Liver (tissue), 9 donors: ENCODE measurements around the gene TMEM126B. TPM values are rescaled to one million over a fixed set of nuclear protein-coding genes. Genes with fewer than 3 reads are reported as not detected.
"Not testable (repeated sequence)": the region's sequence is repeated elsewhere in the genome, so short reads cannot be mapped to it uniquely, and the experiment has no call there.

Experiments used
- DNase-seq: peaks from one replicate; pipeline ENCODE4 v3.0.0-alpha.2; 2017; ENCODE audit warnings: low spot score
- H3K27ac ChIP-seq, 2 donors: one replicate each; pipeline ENCODE4 v1.7.0; 2013; ENCODE audit warnings: inconsistent platforms in 2 of 2, low read length in 2 of 2, control low read depth in 1 of 2, low read depth in 1 of 2, mild to moderate bottlenecking in 1 of 2
- H3K27me3 ChIP-seq, 4 donors: one replicate each; pipeline versions ENCODE4 v1.6.1 to v1.7.0; 2013; ENCODE audit warnings: low read length in 3 of 4, inconsistent platforms in 1 of 4, mild to moderate bottlenecking in 1 of 4, moderate library complexity in 1 of 4; ENCODE audit not compliant: control insufficient read depth in 4 of 4, insufficient read depth in 4 of 4
- H3K36me3 ChIP-seq, 4 donors: one replicate each; pipeline versions ENCODE4 v1.6.1 to v1.7.0; 2013; ENCODE audit warnings: low read length in 3 of 4, mild to moderate bottlenecking in 3 of 4, low read depth in 1 of 4, moderate library complexity in 1 of 4; ENCODE audit not compliant: control insufficient read depth in 4 of 4, insufficient read depth in 3 of 4
- H3K4me1 ChIP-seq, 4 donors: one replicate each; pipeline versions ENCODE4 v1.6.1 to v1.7.0; 2013; ENCODE audit warnings: low read length in 3 of 4, mild to moderate bottlenecking in 3 of 4, moderate library complexity in 1 of 4; ENCODE audit not compliant: control insufficient read depth in 4 of 4, insufficient read depth in 4 of 4
- H3K4me3 ChIP-seq, 3 donors: one replicate each; pipeline versions ENCODE4 v1.6.1 to v1.7.0; 2013; ENCODE audit warnings: low read length in 3 of 3, control low read depth in 1 of 3, low read depth in 1 of 3, mild to moderate bottlenecking in 1 of 3
- H3K9ac ChIP-seq, 2 donors: one replicate each; pipeline ENCODE4 v1.7.0; 2013; ENCODE audit warnings: low read length in 2 of 2, mild to moderate bottlenecking in 2 of 2, moderate library complexity in 2 of 2, control low read depth in 1 of 2, low read depth in 1 of 2
- H3K9me3 ChIP-seq, 4 donors: one replicate each; pipeline versions ENCODE4 v1.6.1 to v1.7.0; 2013; ENCODE audit warnings: low read length in 3 of 4; ENCODE audit not compliant: control insufficient read depth in 4 of 4
- ATF3 ChIP-seq: IDR thresholded peaks from 2 replicates; pipeline ENCODE4 v1.6.1; 2016; ENCODE audit warnings: antibody characterized with exemption
- CTCF ChIP-seq: fragments of 150-350 bp; IDR thresholded peaks from 2 replicates; pipeline ENCODE4 v1.5.1; 2017; ENCODE audit warnings: improper control_type of control experiment, low read depth, low read length; ENCODE audit not compliant: missing input control
- EGR1 ChIP-seq, 2 donors: IDR thresholded peaks; 2 replicates each; pipeline ENCODE4 v1.6.1; 2016 to 2018; ENCODE audit warnings: antibody characterized with exemption in 2 of 2, low read depth in 2 of 2
- FOXA1 ChIP-seq: IDR thresholded peaks from 2 replicates; pipeline ENCODE4 v1.6.1; 2016; ENCODE audit warnings: antibody characterized with exemption
- GABPA ChIP-seq, 2 donors: IDR thresholded peaks in 1 of 2; conservative IDR thresholded peaks in 1 of 2; 2 replicates each; pipeline ENCODE4 v1.6.1; 2016; ENCODE audit warnings: antibody characterized with exemption in 2 of 2, mild to moderate bottlenecking in 1 of 2, moderate library complexity in 1 of 2
- HNF4A ChIP-seq, 2 donors: conservative IDR thresholded peaks; 2 replicates each; pipeline ENCODE4 v1.6.1; 2016; ENCODE audit warnings: antibody characterized with exemption in 2 of 2, mild to moderate bottlenecking in 2 of 2
- HNF4G ChIP-seq: IDR thresholded peaks from 2 replicates; pipeline ENCODE4 v1.6.1; 2016; ENCODE audit warnings: antibody characterized with exemption
- JUND ChIP-seq, 2 donors: IDR thresholded peaks; 2 replicates each; pipeline ENCODE4 v1.6.1; 2016; ENCODE audit warnings: antibody characterized with exemption in 2 of 2
- MAX ChIP-seq: IDR thresholded peaks from 2 replicates; pipeline ENCODE4 v1.6.1; 2016; ENCODE audit warnings: antibody characterized with exemption
- NR2F2 ChIP-seq: IDR thresholded peaks from 2 replicates; pipeline ENCODE4 v1.6.1; 2016; ENCODE audit warnings: antibody characterized with exemption
- RAD21 ChIP-seq, 2 donors: IDR thresholded peaks; 2 replicates each; pipeline ENCODE4 v1.6.1; 2016; ENCODE audit warnings: antibody characterized with exemption in 2 of 2, mild to moderate bottlenecking in 2 of 2
- RXRA ChIP-seq, 2 donors: IDR thresholded peaks; 2 replicates each; pipeline ENCODE4 v1.6.1; 2017 to 2018; ENCODE audit warnings: antibody characterized with exemption in 2 of 2, mild to moderate bottlenecking in 1 of 2
- SP1 ChIP-seq: IDR thresholded peaks from 2 replicates; pipeline ENCODE4 v1.6.1; 2018; ENCODE audit warnings: antibody characterized with exemption, mild to moderate bottlenecking
- TAF1 ChIP-seq: conservative IDR thresholded peaks from 2 replicates; pipeline ENCODE4 v1.6.1; 2016; ENCODE audit warnings: antibody characterized with exemption, mild to moderate bottlenecking
- YY1 ChIP-seq: IDR thresholded peaks from 2 replicates; pipeline ENCODE4 v1.6.1; 2016; ENCODE audit warnings: antibody characterized with exemption, mild to moderate bottlenecking
- ZBTB33 ChIP-seq: IDR thresholded peaks from 2 replicates; pipeline ENCODE4 v1.6.1; 2016; ENCODE audit warnings: antibody characterized with exemption
- WGBS: extraction: QIAGEN DNeasy Blood & Tissue Kit; methylation state at CpG from one replicate; pipeline ENCODE4 v1.1.7; 2013; 5-methylcytosine and 5-hydroxymethylcytosine counted together
- polyA plus RNA-seq, 2 donors: library from polyadenylated mRNA; stranded (reverse) in 1 of 2; unstranded in 1 of 2; fragments of 200-250 nt in 1 of 2; fragments of >200 nt in 1 of 2; fragmentation: Nextera tagmentation in 1 of 2; extraction: Ambion mirVana in 1 of 2; gene quantifications; one replicate each; pipeline versions ENCODE4 v1.2.1 to v1.2.3, GENCODE V29; 2013 to 2015
- total RNA-seq, 2 donors: library from RNA; depleted of rRNA; stranded (reverse); fragments of >200 nt; gene quantifications; one replicate each; pipeline ENCODE4 v1.2.3, GENCODE V29; 2014
- donor health status: healthy.
- donor health status: healthy.
- donor health status: healthy.
- donor health status: healthy.
- donor health status: healthy.

TMEM126B gene
- total and polyA plus RNA-seq, 4 donors = 20.0 to 32.3 (median 26.9) TPM

- no peak for TF ChIP-seq ZBTB33
- no peak for TF ChIP-seq CTCF
- TF ChIP-seq FOXA1 = no peak
Measured at GRCh38 chr11:85668157-85668556, 39.8 kb downstream of the TMEM126B start (continued).

- not testable (repeated sequence) for H3K4me3 ChIP-seq, H3K27me3 ChIP-seq, DNase-seq, H3K36me3 ChIP-seq, H3K27ac ChIP-seq, H3K4me1 ChIP-seq, H3K9ac ChIP-seq, H3K9me3 ChIP-seq
- peak; percentile 15 for TF ChIP-seq YY1
- peak; percentile 85 for TF ChIP-seq HNF4G
- TF ChIP-seq SP1 = peak; percentile 89
- TF ChIP-seq ZBTB33 = peak; percentile 20
- TF ChIP-seq HNF4A (conservative IDR thresholded peaks at IDR 0.05) = peak; percentile 90 to 96
Measured at GRCh38 chr11:85670949-85671663, 42.7 kb downstream of the TMEM126B start.

- TF ChIP-seq FOXA1 = no peak
- no peak for TF ChIP-seq GABPA (IDR thresholded peaks at IDR 0.05 in 1 of 2, conservative IDR thresholded peaks at IDR 0.05 in 1 of 2)
- TF ChIP-seq ATF3 = no peak
- no peak for TF ChIP-seq MAX
- TF ChIP-seq RXRA (IDR thresholded peaks at IDR 0.05) = no peak
- no peak for TF ChIP-seq RAD21 (IDR thresholded peaks at IDR 0.05)
- no peak for TF ChIP-seq CTCF
- TF ChIP-seq HNF4A (conservative IDR thresholded peaks at IDR 0.05) = no peak
- TF ChIP-seq TAF1 = no peak
- TF ChIP-seq SP1 = no peak
- no peak for TF ChIP-seq YY1
- no peak for TF ChIP-seq NR2F2
- TF ChIP-seq JUND (IDR thresholded peaks at IDR 0.05) = no peak
- TF ChIP-seq ZBTB33 = no peak
- TF ChIP-seq EGR1 (IDR thresholded peaks at IDR 0.05; ENCODE audit: low read depth in 2 of 2) = no peak
- 95% methylated on average over 8 of the region's 8 CpGs for WGBS
- H3K9me3 ChIP-seq = no peaks in the 10 kb centered on the region
- DNase-seq = no peak
- H3K9ac ChIP-seq = no peak overlapping the region
- no peak overlapping the region for H3K27ac ChIP-seq
- H3K27me3 ChIP-seq = no peaks in the 10 kb centered on the region
- H3K4me1 ChIP-seq = peaks cover 0 to 9% (median 0%) of the 10 kb centered on the region in 4 donors
- no peaks in the 10 kb centered on the region for H3K36me3 ChIP-seq
- H3K4me3 ChIP-seq = no peak overlapping the region
Measured at GRCh38 chr11:85672105-85672902, 43.9 kb downstream of the TMEM126B start.
